Brain microvascular endothelial cell (primary cell): ENCODE results near the gene SLC39A7.
A peak's percentile ranks its signal among the peaks of the same experiment; 100 is the strongest.

ENCODE experiments used
- DNase-seq: peaks from one replicate; pipeline ENCODE4 v3.0.0-alpha.2; 2020
- H3K27ac ChIP-seq: fragments of 250-450 bp; sonication (Bioruptor Pico); 2 replicates; pipeline ENCODE4 v1.5.1; 2020; ENCODE audit warnings: mild to moderate bottlenecking, moderate library complexity
- H3K27me3 ChIP-seq: fragments of 250-450 bp; sonication (Bioruptor Pico); replicated peaks from 2 replicates; pipeline ENCODE4 v1.5.1; 2020; ENCODE audit warnings: mild to moderate bottlenecking
- H3K36me3 ChIP-seq: fragments of 250-450 bp; sonication (Bioruptor Pico); replicated peaks from 2 replicates; pipeline ENCODE4 v1.5.1; 2020; ENCODE audit warnings: mild to moderate bottlenecking
- H3K4me3 ChIP-seq: 2 replicates; pipeline ENCODE4 v1.5.1; 2011; ENCODE audit warnings: low read depth, mild to moderate bottlenecking, control low read depth, low read length, moderate library complexity
- in situ Hi-C: cut with HindIII; loops from 2 replicates; pipeline ENCODE4 v1.10.0; 2017; ENCODE audit warnings: low sequenced_read_pairs, low pct_ligation_motif_present
- TF ChIP-seq, protein P1 (sequence below): IDR thresholded peaks from 2 replicates; pipeline ENCODE4 v1.5.1; 2011; ENCODE audit warnings: low read depth, mild to moderate bottlenecking, moderate library complexity, low read length, control low read depth, inconsistent platforms; ENCODE audit errors: missing control alignments

The SLC39A7 gene

DNA sequence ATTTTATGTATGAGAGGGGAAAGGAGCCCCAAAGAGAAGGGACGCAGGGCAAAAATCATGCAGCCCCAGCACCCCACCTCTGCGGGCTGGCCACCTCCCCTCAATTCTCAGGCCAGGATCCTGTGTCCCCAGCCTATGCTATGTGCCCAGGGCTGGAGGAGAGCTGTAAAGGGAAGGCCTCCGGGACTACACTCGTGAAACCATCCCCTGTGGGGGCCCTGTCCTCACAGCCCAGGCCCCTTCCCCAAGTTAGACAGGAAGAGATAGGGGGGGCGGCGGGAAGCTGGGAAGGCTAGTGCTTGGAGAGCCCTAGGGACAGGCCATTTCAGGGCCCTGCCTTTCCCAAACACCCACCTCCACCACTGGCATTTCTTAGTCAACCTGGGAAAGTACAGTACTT, 7.0 kb upstream of the SLC39A7 start:
- no peak for DNase-seq
- in situ Hi-C loops, result no loop called here
- Histone ChIP-seq H3K27me3 (peaks cover 20% of the 10 kb centered on the region), H3K36me3 (peaks cover 31% of the 10 kb centered on the region), H3K4me3 (no peak overlapping the region), H3K27ac (no peak overlapping the region)
- TF ChIP-seq, protein P1, sequence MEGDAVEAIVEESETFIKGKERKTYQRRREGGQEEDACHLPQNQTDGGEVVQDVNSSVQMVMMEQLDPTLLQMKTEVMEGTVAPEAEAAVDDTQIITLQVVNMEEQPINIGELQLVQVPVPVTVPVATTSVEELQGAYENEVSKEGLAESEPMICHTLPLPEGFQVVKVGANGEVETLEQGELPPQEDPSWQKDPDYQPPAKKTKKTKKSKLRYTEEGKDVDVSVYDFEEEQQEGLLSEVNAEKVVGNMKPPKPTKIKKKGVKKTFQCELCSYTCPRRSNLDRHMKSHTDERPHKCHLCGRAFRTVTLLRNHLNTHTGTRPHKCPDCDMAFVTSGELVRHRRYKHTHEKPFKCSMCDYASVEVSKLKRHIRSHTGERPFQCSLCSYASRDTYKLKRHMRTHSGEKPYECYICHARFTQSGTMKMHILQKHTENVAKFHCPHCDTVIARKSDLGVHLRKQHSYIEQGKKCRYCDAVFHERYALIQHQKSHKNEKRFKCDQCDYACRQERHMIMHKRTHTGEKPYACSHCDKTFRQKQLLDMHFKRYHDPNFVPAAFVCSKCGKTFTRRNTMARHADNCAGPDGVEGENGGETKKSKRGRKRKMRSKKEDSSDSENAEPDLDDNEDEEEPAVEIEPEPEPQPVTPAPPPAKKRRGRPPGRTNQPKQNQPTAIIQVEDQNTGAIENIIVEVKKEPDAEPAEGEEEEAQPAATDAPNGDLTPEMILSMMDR, result no peak

DNA sequence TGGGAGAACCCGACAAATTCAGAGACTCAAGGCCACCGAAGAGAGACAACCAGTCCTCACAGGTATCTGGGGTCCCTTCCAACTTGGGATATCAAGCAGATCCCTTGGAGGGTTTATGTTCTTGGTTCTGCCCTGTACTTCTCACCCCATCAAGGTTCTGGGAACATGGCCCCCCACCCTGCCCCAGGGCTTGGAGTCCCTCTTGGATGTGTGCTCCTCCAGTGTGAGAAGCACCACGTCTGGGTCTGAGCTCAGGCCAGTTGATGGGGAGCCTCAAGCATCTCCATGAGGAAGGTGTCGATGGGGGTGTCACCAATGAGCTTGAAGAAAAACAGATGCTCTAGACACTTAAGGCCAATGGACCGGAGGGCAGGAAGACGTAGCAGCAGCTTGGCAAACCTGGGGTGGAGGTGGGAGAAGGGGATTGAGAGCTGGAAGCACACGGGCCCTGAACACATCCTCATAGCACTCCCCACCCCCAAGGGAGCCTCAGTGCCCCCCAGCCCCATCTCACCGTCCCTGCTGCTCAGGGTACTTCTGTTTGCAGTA, 6.2 kb upstream of the SLC39A7 start:
- Histone ChIP-seq H3K4me3 (no peak overlapping the region), H3K27ac (no peak overlapping the region), H3K36me3 (peaks cover 31% of the 10 kb centered on the region), H3K27me3 (peaks cover 20% of the 10 kb centered on the region)
- DNase-seq, result no peak
- TF ChIP-seq, protein P1, result no peak
- in situ Hi-C loops, result no loop called here

GRCh38 chr6:33195304-33196165, 5.1 kb upstream of the SLC39A7 start:
- Histone ChIP-seq H3K27me3 (peaks cover 20% of the 10 kb centered on the region), H3K36me3 (peaks cover 31% of the 10 kb centered on the region), H3K27ac (no peak overlapping the region), H3K4me3 (no peak overlapping the region)
- no peak for DNase-seq
- in situ Hi-C loops, result no loop called here
- TF ChIP-seq, protein P1, result no peak

DNA sequence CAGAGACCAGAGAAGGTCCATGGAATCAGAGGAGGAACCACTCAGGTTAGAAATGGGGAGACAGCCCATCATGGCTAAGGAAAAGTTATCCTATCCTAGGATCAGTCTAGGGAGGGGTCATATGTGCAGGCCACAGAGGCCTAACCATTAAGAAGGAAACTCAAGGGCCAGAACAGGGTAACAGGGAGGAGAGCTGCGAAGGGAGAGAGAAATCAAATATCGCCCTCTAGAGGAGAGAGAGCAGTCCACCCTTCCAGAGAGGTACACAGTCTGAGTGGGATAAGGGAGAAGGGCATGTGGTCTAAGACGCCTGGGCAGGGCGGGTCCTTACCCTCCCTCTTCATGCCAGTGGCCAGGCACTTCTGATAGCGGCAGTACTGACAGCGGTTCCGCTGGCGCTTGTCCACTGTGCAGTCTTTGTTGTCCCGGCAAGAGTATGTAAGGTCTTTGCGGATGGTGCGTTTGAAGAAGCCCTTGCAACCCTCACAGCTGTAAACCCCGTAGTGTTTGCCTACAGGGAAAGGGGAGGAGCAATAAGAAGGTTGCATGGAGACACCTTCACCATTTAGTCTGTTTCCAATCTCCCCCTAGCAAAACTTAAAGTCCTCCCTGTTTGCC, 3.1 kb upstream of the SLC39A7 start:
- TF ChIP-seq, protein P1, result peak; percentile 81
- DNase-seq, result peak; percentile 61

DNA sequence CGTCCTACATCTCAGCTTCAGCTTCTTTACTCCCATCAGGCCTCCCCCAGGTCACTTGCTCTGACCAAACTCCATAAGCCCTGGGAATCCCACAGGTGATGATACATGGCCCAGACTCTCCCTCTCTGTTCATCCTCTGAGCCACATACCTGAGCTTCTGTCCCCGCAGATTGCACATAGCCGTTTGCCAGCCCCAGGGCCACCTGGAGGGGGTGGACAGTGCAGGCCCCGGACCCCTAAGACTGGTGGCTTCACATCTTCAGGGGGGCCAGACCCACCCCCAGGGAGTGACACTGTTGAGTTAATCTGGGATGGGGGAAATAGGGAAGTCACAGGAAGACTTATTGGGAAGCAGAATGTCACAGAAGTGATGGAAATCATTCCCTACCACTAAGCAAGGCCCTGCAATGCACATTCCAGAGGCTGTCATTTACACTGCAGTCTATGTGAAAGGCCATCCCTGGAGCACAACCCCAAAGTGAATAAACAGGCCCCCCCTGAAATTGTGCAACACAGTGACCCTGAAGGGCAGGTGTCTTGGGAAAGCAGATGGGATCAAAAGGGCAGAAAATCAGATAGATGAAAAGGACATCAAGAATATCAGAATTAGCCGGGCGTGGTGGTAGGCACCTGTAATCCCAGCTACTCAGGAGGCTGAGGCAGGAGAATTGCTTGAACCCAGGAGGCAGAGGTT, 2.4 kb upstream of the SLC39A7 start:
- TF ChIP-seq, protein P1, result no peak
- in situ Hi-C loops, result no loop called here
- H3K27ac ChIP-seq, result no peak overlapping the region
- no peaks in the 10 kb centered on the region for H3K27me3 ChIP-seq
- peaks cover 52% of the 10 kb centered on the region for H3K36me3 ChIP-seq
- no peak for DNase-seq
- no peak overlapping the region for H3K4me3 ChIP-seq

More for the DNA sequence above, 3.1 kb upstream of the SLC39A7 start:
- in situ Hi-C loops, result no loop called here
- Histone ChIP-seq H3K27ac (no peak overlapping the region), H3K36me3 (peaks cover 44% of the 10 kb centered on the region), H3K27me3 (peaks cover 3% of the 10 kb centered on the region), H3K4me3 (no peak overlapping the region)
